GM21576 (cell line): ENCODE results near the gene NET1.

Source experiments
- ATAC-seq: cut with Tn5 transposase; IDR thresholded peaks from one replicate; pipeline ENCODE4 v1.9.1; 2021; ENCODE audit warnings: mild to moderate bottlenecking, moderate library complexity; ENCODE audit not compliant: unreplicated experiment

The NET1 gene

DNA sequence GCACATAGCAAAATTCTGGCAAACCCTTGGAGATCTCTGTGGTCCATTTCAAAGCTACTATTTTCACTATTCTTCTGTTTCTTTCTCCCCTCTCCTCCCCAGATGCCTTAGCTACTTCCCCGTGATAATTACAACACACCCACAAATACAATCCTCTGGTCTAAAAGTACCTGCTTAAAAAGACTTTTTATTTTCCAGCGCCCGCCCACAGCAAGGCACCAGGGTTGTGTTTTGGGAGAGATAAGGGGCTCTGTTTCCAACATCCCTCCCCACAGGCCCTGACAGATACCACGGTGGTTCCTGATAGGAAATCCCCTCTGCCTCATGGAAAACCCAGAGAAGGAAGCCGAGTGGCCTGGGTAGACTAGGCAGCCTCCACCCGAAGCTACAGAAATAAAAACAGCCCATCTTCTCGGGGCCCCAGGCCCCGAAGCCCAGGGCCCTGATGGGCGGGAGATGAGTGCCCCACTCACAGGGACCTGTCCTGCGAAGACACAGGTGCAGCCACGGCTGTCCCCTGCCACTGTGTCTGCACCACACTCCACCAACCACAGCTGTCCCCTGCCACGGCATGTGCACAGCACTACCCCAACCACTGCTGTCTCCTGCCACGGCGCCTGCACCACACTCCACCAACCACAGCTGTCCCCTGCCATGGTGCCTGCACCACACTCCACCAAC is 67.3 kb downstream of the NET1 start:
- no peak for ATAC-seq

DNA sequence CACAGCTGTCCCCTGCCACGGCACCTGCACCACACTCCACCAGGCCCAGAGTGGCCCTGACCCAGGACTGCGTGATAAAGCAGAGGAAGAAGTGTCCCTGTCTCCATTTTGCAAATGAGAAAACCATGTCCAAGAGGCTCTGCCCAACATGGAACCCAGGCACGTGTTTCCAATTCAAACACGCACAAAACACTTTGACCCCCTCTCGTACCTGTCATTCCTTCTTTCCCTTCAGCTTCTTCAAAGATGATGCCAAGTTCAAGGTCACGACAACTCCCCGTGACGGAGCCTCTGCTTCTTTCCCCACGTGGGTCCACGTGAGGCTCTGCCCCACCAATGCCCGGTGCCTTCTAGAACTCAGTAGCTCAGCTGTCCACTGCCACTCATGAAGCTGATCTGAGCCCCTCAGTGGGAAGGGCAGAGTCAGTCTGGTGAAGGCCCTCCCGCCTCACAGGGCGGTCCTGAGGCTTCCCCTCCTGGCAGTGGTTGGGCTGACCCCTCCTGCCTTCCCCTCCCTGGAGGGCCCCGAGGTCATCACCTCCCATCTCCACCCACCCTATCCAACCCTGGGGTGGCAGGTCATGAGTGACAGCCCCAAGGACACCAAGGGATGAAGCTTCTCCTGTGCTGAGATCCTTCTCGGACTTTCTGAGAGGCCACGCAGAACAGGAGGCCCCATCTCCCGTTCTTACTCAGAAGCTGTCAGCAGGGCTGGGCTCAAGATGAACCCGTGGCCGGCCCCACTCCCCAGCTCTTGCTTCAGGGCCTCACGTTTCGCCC is 68.0 kb downstream of the NET1 start:
- no peak for ATAC-seq

DNA sequence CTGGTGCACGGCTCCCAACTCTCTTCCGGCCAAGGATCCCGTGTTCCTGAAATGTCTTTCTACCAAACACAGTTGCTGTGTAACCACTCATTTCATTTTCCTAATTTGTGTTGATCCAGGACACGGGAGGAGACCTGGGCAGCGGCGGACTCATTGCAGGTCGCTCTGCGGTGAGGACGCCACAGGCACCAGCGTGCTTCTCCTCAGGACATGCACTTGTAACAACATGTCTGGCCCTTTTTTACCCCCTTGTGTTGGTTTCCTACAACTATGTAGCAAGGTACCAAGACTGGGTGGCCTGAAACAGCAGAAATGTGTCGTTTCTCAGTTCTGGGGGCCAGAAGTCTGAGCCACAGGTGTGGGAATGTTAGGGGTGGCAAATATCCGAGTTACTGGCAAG is 68.8 kb downstream of the NET1 start:
- ATAC-seq: no peak

DNA sequence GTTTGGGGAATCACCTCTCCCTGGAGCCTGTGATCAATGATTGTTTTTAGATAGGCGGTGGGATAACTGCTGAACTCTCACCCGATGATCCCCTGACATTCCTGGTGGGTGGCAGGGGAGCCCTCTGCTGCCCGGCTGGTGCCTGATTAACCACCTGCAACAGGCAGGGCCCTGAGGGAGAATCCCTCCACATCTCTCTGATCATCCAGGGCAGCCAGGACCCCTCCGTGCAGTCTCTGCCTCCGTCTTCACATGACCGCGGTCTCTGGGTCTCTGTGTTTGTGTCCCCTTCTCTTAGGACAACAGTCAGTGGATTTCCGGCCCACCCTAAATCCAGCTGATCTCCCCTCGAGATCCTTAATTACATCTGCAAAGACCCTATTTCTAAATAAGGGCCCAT is 69.7 kb downstream of the NET1 start:
- ATAC-seq: no peak

DNA sequence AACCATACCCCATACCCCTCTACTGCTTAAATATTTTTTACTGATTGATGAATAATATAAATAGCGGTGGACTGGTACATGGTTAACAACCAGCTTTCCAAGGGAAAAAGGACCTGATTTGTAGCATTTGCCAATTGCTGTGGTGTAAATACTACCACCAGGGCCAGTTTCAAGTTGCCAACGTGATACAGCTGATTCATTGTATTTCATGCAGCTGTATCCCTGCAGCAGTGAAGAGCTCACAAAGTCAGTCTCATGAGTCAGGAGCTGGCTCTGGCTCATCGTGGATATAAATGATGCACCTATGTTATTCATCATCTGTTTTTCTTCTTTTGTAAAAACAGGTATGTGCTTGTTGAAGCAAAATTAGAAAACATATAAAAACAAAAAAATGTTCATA is 71.8 kb downstream of the NET1 start:
- ATAC-seq: no peak

DNA sequence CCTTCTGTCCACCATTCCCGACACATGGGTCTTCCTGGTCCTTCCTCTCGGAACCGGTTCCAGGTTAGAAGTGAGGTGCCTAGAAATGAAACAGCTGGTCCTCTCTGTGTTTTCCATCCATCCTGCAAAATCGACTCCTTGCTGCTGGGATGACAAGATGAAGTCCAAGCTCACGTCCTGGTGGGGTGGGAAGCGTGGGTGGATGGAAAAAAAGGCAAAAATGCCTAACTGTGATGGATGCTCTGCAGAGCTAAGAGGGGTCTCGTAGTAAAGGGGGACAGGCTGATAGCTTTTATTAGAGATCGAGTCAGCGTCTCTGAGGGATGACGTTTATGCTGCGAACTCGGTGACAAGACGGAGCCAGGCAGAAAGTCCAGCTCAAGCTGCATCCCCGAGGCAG is 72.9 kb downstream of the NET1 start:
- no peak for ATAC-seq

DNA sequence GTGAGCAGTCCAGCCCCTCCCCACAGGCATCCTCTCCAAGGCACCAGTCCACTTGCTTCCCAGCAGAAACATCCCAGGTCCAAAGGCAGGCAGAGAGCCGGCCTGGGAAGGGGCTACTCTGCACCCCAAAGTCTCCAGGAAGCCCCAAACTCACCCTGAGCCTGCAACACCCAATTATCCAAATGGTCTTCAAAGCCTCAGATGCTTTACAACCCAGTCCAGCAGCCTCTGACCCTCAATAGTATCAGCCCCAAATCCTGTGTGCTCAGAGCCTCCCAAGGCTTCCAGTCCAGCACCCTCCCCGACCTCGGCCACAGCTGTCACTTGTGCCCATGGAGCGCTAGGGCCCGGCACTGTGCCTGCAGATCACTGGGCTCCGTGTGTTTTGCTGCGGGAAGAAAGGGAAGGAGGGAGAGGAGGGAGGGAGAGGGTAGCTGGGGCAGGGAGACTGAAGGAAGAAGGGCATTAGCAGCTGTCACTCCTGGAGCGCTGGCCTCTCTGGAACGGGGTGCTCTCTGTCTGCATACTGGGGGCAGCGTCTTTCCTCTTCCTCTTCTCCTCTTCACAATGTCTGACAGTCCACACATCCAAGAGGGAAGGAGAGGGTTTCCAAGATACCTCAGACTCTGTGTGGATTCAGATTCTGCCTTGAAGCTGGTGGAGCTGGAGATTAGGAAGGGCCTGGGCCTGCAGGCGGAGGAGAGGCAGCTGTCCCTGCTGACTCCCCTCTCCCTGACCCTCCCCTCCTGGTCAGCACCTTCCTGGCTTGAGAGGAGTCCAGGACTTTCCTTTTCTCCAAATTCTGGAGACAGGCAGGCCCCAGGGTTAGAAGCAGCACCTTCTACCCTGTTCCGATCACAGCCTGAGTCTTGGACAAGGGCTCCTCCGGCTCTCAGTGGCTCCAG is 73.8 kb downstream of the NET1 start:
- ATAC-seq: no peak

DNA sequence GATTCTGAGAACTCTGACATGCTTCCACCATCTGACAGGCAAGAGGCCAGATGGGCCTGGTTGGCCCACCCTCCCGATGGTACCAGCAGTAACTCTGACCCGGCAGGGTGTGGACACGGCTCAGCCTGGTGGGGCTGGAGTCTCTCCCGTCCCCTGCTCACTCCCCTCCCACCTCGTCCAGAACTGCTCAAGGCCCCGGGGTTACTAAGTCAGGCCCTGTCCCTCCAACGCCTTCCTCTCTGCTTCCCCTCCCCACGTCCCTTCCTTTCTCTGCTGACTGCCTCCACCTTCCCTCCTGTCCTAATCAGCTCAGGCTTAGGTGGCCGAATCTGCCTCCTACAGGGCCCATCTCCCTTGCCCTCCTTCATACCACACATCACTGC is 74.5 kb downstream of the NET1 start:
- no peak for ATAC-seq

DNA sequence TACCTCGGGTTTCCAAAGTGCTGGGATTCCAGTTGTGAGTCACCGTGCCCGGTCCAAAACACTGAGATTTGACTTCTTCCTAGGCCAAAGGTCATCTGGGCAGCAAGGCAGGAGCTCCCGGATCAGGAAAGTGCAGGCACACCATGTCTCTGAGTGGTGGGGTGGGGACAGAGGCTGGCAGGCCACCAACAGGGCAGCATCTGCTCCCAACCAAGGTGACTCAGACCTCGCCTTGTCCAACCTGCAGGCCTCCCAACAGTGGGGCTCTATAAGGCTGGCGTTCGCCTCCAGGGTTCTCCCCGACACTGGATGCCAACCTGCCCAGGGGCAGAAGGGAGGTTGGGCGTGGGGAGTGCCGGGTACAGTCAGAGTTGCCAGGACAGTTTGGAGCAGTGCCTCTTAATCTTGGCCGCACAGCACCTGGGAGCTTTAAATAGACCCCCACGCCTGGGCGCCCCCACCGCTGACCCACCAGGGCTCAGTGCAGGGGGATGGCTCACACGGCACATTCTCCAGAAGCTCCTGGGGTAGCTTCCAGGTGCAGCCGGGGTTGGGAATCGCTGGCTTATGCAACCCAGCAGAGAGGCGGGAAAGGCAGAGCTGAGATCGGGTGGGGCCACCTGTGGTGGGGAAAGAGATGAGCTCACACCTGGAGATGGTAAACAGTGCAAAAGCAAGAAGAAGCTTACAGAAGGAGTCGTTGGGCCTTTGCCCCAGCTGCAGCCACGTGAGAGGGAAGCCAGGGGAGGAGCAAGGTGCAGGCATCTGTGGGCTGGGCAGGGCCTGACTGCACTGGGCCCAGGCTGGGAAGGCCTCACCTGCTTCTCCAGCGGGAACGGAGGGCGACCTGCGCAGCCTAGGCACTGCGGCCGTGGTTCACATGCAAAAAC is 76.2 kb downstream of the NET1 start:
- ATAC-seq: no peak

DNA sequence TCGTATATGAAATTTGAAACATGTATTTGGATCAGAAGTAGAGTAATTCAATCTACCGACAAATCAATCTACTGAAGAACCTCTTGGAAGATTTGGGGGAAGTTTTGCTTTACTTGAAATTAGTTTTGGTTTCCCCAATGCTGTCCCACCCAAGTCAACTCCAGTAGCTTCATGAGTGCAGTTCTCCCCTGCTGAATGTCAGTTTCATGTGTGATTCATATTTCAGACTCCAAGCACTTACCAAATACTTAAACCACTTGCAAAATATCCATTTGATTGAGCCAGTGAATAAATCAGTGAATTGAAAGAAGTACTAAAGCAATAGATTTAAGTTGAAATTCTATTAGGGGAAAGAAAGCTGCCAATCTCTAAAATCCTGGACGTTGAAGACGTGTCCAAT is 77.7 kb downstream of the NET1 start:
- ATAC-seq: no peak

DNA sequence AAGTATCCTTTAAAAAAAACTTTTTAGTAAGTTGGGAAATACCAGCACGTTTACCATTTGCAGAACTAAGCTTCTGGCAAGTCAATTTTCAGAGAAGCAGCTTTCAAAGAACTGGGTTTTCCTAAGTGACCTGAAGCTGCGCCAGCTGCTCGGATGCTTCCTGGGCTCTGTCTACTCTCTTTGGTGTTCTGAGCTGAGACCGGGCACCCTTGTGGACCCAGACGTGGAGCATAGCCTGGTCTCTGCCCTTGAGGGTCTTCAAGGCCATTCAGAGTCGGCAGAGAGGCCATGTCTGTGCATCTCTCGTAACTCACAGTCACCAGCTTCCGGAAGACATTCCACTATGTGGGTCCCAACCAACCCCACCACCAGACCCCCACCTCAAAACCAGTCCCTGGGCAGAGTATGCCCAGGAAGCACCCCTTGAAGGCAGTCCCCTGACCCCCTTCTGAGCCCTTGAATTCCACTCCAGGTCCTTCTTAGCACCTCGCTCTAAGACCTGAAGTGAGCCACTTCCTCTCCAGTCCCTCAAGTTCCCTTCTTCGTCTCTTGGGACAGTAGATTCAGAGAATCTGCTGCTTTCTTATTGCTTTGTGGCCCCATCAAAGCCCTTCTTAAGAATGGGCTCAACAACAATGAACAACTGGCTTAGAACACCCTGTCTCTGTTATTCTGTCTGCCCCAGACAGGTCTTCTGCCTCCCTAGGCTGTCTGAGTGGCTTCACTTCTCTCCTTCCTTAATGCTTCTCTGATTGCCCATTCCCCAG is 78.5 kb downstream of the NET1 start:
- ATAC-seq: no peak

DNA sequence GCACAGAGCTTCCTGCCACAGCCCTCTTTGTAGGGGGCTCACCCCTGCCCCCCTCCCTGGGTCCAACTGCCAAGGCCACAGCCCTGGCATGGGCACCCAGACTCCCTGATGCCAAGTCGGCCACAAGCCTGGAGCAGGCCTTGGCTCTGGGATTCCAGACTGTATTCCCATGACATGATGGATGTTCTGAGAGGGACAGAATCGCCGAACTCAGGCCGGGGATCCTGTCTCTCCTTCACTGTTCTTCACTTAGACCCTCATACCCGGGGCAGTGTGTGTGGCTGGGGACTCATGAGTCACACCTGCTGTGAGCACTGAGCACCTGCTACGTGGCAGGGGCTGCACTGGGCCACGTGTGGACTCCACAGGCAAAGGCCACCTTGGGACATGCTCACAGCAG is 79.1 kb downstream of the NET1 start:
- ATAC-seq: no peak

DNA sequence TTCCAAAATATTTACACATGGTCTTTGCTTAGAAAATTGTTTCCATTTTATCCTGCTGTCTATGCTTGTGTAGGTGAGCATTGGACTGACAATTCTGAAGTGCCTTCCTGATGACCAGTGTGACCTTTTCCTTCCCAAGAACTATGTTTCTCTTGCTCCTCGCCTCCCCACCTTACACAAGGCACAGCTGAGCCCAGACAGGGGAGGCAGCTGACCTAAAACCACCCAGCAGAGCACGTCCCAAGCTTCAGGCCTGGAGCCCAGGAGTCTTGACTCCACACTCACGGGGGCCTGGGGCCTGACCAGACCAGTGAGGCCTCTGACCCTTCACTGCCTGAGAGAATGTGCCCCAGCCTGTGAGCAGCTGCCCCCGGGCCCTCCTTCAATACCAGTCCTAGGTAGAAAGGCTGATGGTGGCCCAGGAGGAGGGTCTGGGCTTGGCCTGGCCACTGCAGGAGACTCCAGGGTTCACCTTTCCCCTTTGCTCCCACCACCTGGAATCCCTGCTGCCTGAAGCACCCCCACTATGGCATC is 80.0 kb downstream of the NET1 start:
- no peak for ATAC-seq

DNA sequence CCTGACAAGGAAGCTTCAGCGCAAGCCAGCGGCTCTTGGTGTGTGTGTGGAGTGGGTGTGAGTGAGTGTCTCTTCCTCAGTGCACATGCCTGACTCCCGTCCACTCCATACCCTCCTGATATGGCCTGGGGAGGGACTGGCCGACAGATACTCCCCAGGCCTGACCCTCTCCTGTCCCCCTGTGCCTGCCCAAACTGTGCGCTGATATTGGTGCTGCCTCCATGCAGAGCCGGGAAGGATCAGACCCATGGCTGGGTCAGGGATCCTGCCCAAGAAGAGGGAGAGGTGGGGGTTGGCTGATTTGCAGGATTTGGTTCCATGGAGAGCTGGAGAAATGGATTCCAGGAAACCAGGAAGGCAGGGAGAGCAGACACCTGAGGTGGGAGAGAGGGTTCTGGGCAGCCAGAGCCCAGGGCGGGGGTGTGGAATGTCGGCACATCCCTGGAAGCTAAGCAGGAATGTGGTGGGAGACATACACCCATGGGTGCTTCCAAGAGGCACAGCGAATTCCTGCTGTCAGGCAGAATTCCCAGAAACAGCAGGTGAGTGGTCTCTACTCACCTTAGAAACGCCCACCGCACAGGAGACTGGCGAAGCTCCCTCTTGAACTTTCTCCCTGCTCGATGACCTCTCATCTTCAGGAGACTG is 80.7 kb downstream of the NET1 start:
- ATAC-seq: no peak

DNA sequence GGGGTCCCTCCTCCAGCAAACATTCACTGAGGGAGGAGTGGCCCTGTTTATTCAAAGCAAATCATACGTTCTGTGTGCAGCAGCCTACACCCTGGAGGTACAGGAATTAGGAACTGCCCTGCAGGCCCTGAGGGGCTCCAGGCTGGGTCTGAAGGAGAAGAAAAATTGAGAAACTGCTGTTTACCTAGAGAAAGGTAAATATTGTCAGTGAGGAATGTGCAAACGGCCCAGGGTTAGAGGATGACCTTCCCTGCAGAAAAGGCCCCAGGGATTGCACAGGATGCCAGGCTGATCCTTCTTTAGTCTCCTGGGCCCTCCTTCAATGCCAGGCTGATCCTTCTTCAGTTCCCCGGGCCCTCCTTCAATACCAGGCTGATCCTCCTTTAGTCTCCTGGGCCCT is 81.3 kb downstream of the NET1 start:
- no peak for ATAC-seq

DNA sequence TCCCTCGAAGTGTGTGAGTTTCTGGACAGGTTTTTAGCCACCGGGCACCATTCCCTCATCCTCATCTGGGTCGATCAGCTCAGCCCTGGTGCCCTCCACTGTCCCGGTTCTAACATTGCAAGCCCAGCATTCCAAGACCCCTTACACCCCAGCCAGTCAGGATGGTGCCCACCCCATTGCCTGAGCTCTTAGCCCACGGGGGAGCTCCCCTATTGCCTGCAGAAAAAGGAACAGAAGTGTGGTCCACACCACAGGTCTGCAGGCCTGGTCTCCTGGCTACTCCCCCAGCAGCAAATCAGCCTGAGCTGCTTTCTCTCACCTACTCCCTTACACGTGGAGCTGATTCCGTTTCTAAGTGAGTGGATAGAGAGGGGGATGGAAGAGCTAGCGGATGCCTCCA is 82.3 kb downstream of the NET1 start:
- ATAC-seq: no peak

DNA sequence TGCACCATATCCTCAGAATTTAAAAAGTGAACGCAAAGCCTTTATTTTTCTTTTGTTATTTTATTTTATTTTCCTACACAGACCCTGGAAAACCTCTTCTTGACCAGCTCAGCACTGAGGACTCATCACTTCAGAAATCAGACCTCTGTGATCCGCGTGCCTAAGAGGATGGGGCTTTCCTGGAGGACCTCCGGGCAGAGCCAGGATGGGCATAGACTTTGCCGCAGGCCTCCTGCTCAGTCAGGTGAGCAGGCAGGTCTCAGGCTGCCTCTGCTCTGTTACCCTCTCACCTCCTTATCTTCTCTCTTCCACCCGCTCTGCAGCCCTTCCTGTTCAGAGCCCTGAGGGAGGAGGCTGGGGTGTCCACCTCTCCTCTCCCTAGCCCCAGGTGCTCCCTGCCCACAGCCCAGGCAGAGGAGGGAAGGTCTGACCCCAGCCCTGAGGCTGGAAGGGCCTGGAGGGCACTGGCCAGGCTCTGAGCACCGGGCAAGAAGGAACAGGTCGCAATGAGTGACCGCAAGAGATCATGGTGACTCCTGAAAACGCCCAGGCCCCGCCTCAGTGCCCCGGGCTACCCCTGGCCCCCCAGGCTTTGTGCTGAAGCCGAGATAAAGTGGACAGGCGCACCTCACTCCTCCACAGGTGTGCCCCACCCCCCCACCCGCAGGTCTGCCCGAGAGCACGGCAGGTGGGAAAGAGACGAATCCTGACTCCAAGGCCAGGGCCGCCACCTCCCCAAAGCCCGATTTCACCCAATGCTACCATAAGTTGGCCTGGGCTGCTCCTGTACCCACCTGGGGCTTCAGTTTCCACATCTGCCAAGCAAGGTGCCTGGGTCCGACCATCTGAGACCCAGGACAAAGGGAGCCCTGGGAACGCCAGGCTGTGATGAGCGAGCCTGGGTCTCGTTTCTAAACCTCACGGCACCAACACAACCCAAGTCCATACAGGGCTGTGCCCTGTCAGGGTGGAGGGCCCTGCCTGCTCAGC is 84.2 kb downstream of the NET1 start:
- ATAC-seq: no peak

DNA sequence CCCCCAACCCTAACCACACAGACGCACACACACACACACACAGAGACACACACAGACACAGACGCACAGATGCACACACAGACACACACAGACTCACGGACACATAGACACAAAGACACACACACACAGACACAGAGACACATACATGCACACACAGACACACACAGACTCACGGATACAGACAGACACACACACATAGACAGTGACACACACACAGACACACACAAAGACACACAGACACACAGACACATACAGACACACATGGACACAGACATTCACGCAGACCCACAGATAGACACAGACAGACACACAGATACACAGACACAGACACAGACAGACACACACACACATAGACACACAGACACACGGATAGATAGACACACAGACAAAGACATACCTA is 84.9 kb downstream of the NET1 start:
- ATAC-seq: no peak
